ENCODE measurements around the gene OR51F2.
"Not testable (repeated sequence)": the region's sequence is repeated elsewhere in the genome, so short reads cannot be mapped to it uniquely, and the experiment has no call there.

OR51F2 gene

DNA sequence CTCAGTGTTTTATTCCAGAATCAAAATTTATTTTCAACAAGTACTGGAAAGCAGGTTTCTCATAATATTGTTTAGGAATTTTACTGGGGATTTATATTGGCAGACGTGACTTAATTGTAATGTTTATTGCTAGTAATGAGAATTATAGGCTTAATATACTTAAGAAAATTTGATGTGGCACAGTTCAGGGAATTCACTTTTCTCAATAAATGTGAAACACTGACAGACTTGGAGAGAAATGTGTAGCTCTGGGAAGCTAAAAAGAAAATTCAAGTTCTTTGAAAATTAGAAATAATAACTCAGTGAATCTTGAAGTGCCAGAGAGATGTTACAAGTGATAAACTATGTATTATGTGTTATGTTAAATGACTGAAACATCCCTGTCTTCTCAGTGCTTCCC lies at the start of gene OR51F2:
TSS of gene OR51F2 (plus strand) at position 301 of the 400 bp plus-strand sequence. CDS start 101 bp downstream, outside the sequence.
- DNase-seq: no peak
- in situ Hi-C loops (cut with MboI; ENCODE audit: low pct_unique_long_range_greater_than_20kb, low sequenced_read_pairs): no loop called here

DNA sequence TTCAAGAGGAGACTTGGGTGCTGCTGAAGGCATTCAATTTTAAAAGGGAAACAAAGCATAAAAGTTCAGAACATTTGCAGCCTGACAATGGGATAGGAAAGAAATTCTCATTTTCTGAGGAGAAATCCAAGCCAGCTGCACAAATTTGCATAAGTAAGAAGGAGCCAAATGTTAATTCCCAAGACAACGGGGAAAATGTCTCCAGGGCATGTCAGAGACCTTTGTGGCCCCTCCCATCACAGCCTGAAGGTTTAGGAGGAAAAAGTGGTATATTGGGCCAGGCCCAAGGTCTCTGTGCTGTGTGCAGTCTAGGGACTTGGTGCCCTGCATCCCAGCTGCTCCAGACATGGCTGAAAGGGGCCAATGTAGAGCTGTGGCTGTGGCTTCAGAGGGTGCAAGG lies 38.7 kb upstream of the OR51F2 start:
- DNase-seq: no peak
- in situ Hi-C loops (cut with MboI; ENCODE audit: low pct_unique_long_range_greater_than_20kb, low sequenced_read_pairs): no loop called here

- DNase-seq: no peak
- in situ Hi-C loops (cut with MboI; ENCODE audit: low pct_unique_long_range_greater_than_20kb, low sequenced_read_pairs): no loop called here
Observed at GRCh38 chr11:4797206-4797605, 23.9 kb upstream of the OR51F2 start.

GRCh38 chr11:4798427-4799183 lies 22.5 kb upstream of the OR51F2 start:
- no peak for DNase-seq
- in situ Hi-C loops (cut with MboI; ENCODE audit: low pct_unique_long_range_greater_than_20kb, low sequenced_read_pairs): no loop called here

DNA sequence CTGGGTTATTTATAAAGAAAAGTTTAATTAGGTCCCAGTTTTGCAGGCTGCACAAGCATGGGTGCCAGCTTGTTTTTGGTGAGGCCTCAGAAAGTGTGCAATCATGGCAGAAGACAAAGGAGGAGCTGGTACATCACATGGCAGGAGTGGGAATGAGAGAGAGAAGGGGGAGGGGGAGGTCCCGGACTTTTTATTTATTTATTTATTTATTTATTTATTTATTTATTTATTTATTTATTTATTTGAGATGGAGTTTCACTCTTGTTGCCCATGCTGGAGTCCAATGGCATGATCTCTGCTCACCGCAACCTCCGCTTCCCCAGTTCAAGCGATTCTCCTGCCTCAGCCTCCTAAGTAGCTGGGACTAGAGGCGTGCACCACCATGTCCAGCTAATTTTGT lies 19.8 kb upstream of the OR51F2 start:
- in situ Hi-C loops (cut with MboI; ENCODE audit: low pct_unique_long_range_greater_than_20kb, low sequenced_read_pairs): not testable (repeated sequence)

GRCh38 chr11:4804280-4804679 lies 16.8 kb upstream of the OR51F2 start, which contains the start of gene OR52R1:
Gene OR52R1, minus strand, starts transcription at chr11:4804380. Its CDS starts 0 bp downstream, at chr11:4804380.
- no peak for DNase-seq
- in situ Hi-C loops (cut with MboI; ENCODE audit: low pct_unique_long_range_greater_than_20kb, low sequenced_read_pairs): no loop called here

More for the DNA sequence above, 19.8 kb upstream of the OR51F2 start:
- DNase-seq: not testable (repeated sequence)

DNA sequence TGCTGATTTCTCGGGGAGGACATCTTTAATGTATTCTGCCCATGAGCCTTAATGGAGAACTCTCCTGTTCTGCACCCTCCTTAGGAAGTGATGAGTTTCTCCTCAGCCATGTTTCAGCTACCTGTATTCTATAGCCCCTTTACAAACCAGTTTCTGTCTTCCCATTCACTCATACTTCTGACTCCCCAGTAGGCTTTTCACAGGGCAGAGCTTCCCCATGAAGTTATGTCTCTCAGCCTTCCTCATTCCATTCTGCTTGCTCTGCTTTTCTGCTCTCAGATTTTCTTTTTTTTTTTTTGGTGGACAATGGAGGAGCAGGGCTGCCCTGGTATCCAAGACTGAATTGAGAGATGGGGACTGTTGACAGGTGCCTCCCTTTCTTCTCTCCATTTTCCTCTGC lies 12.6 kb upstream of the OR51F2 start:
- in situ Hi-C loops (cut with MboI; ENCODE audit: low pct_unique_long_range_greater_than_20kb, low sequenced_read_pairs): no loop called here
- DNase-seq: no peak

DNA sequence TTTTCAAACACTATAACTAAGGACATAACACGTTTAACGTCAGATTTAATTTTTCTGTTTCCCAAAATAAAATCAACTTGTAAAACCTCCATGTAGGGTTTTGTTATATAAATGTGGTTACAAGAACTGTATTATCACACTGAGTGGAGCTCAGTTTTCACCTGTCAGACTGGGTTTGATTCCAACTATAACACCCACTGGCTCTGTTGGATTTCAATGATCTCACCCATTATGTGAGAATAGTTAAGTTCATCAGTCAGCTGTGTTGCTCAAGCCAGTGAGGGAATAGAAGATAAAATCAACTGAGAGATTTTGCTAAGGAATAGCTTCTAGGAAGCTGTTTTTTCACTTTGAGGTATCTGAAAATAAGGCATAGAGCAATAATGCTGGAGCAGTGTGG lies 11.9 kb upstream of the OR51F2 start:
- in situ Hi-C loops (cut with MboI; ENCODE audit: low pct_unique_long_range_greater_than_20kb, low sequenced_read_pairs): no loop called here
- no peak for DNase-seq

GRCh38 chr11:4825132-4825531 lies 4.0 kb downstream of the OR51F2 start:
- in situ Hi-C loops (cut with MboI; ENCODE audit: low pct_unique_long_range_greater_than_20kb, low sequenced_read_pairs): no loop called here
- DNase-seq: no peak

- in situ Hi-C loops (cut with MboI; ENCODE audit: low pct_unique_long_range_greater_than_20kb, low sequenced_read_pairs): no loop called here
- DNase-seq: no peak
Observed at GRCh38 chr11:4826425-4826824, 5.3 kb downstream of the OR51F2 start.

DNA sequence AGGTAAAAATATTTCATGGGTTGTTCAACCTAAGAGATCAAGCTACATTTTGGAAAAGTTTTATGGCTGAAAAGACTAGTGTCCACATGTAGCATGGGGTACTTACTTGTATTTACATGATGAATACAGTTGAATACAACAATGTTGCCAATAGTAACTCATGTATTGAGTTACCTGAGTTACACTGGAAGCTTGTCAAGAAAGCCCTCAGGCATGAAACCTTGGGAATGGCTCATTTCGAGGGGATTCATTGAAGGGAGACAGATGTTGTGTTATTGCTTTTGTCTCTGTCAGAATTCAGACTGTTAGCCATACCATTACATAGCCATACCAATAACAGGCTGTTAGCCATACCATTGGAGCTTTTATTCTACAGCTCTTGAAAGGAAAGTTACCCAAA lies 9.2 kb downstream of the OR51F2 start:
- in situ Hi-C loops (cut with MboI; ENCODE audit: low pct_unique_long_range_greater_than_20kb, low sequenced_read_pairs): no loop called here
- DNase-seq: no peak

DNA sequence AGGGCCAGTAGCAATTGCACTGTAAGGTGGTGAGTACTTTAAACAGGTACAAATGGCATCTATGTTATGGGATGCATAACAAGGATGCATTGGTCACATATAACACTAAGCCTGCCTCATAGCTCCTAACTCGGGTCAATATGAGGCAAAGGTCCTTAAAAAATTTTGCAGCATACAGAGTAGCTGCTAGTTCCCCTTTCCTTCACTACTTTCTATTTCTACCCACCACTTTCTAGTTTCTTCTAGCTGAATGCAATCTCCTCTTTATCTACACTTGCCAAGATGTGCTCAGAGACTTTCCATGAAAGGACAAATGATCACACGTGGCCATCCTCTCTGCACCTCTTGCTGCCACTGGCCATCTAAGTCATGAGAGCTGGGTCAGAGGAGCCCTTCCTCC lies 9.8 kb downstream of the OR51F2 start:
- in situ Hi-C loops (cut with MboI; ENCODE audit: low pct_unique_long_range_greater_than_20kb, low sequenced_read_pairs): no loop called here

GRCh38 chr11:4839851-4840549 lies 18.9 kb downstream of the OR51F2 start:
- no peak for DNase-seq
- in situ Hi-C loops (cut with MboI; ENCODE audit: low pct_unique_long_range_greater_than_20kb, low sequenced_read_pairs): no loop called here

More for the DNA sequence above, 9.8 kb downstream of the OR51F2 start:
- DNase-seq: no peak

- in situ Hi-C loops (cut with MboI; ENCODE audit: low pct_unique_long_range_greater_than_20kb, low sequenced_read_pairs): no loop called here
- DNase-seq: no peak
Observed at GRCh38 chr11:4848908-4849532, 27.9 kb downstream of the OR51F2 start, which contains the start of gene OR51S1. Gene OR51S1, minus strand, starts transcription at chr11:4849208. Its CDS starts 0 bp downstream, at chr11:4849208.

DNA sequence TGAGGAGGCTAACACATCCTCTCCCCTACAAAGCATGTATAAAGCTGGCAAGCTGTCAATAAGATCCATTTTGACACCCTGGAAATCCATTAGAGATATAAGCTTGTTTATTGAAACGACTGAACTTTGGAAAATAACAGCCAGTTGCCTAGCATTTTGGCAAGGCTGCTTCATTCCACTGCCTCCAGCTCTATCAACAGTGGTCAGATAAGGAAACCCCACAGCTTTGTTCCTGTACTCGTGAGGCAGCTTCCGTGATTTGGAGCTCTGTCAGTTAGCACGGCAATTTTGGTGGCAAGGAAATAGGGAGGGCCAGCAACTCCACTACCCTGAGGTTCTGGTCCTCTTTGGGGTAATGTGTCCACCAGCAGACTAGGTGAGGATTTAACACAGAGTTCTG lies 29.9 kb downstream of the OR51F2 start:
- in situ Hi-C loops (cut with MboI; ENCODE audit: low pct_unique_long_range_greater_than_20kb, low sequenced_read_pairs): no loop called here
- no peak for DNase-seq

GRCh38 chr11:4854286-4854685 lies 33.2 kb downstream of the OR51F2 start:
- in situ Hi-C loops (cut with MboI; ENCODE audit: low pct_unique_long_range_greater_than_20kb, low sequenced_read_pairs); DNase-seq: not testable (repeated sequence)

DNA sequence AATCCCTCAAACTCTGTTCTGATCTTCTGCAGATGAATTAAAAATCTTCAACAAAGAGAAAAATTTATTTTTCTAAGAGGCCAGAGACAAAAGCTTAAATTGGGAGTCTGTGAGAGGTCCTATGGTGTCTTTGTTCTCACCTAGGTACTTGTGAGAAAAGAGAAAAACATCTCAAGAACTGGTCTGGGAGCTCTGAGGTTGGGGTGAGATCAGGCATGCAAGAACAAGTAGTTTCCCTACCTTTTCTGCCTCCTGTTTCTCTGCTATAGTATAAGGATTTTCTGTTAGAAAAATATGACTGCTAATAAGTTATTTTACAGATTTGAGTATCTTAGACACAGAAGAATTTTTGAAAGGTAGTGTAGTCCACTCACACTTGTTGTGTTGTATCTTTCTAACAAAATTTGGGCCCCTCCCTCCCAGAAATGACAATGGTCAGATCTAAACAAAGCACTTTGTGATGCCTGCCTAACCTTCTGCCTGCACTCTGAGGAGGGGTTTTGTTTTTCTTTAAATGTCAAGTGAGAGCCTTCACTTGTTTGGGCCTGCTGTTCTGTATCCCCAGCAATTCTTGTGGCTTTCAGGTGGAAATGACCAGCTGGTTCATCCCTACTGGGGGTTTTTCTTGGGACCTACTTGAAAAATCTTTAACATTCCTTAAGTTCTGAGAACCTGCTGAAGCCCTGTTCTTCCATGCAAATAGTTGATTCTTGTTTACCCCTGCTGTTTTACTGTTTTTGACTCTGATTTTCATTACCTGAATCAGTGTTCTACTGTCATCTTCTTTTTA lies 41.5 kb downstream of the OR51F2 start:
- DNase-seq: no peak
- in situ Hi-C loops (cut with MboI; ENCODE audit: low pct_unique_long_range_greater_than_20kb, low sequenced_read_pairs): no loop called here

DNA sequence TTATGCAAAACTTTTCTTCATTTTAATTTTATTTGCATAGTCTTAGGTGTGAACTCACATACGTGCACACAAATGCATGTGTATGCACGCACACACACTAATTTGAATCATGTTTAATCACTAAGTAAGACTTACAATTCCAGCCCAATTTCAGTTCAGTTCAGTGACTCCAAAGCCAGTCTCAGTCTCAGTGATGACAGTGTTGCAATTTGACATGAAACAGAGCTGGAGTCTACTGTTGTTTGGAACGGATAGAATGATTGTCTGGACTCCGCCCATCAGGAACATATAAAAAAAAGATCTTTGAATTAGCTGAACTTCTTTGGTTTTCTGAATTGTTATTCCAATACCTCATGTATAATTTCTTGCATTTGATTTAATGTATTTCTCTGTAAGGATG lies 42.8 kb downstream of the OR51F2 start:
- DNase-seq: no peak
- in situ Hi-C loops (cut with MboI; ENCODE audit: low pct_unique_long_range_greater_than_20kb, low sequenced_read_pairs): no loop called here

GRCh38 chr11:4865855-4866254 lies 44.7 kb downstream of the OR51F2 start:
- in situ Hi-C loops (cut with MboI; ENCODE audit: low pct_unique_long_range_greater_than_20kb, low sequenced_read_pairs): no loop called here
- DNase-seq: no peak
